Measurements from ENCODE around the gene SRSF9.

Gene SRSF9

GRCh38 chr12:120428597-120429229, 40.8 kb downstream of the SRSF9 start:
- no peak overlapping the region for H3K4me3 ChIP-seq (ENCODE audit: low read depth, low read length, poor library complexity, severe bottlenecking)
- no peaks in the 10 kb centered on the region for H4K20me1 ChIP-seq (ENCODE audit: insufficient read depth, low read length)
- no peaks in the 10 kb centered on the region for H3K36me3 ChIP-seq (ENCODE audit: insufficient read depth, low read length)
- H3K79me2 ChIP-seq (ENCODE audit: insufficient read depth, low read length) = no peaks in the 10 kb centered on the region
- no peak overlapping the region for H2AFZ ChIP-seq (ENCODE audit: low read length)
- H3K4me1 ChIP-seq (ENCODE audit: insufficient read depth, low read length, severe bottlenecking) = no peaks in the 10 kb centered on the region
- H3K9me3 ChIP-seq (ENCODE audit: low read length) = no peaks in the 10 kb centered on the region
- peaks cover 5% of the 10 kb centered on the region; the same call in 1 of the 2 replicates for H3K27me3 ChIP-seq (ENCODE audit: insufficient read depth, low read length)
- TF ChIP-seq, protein P1, sequence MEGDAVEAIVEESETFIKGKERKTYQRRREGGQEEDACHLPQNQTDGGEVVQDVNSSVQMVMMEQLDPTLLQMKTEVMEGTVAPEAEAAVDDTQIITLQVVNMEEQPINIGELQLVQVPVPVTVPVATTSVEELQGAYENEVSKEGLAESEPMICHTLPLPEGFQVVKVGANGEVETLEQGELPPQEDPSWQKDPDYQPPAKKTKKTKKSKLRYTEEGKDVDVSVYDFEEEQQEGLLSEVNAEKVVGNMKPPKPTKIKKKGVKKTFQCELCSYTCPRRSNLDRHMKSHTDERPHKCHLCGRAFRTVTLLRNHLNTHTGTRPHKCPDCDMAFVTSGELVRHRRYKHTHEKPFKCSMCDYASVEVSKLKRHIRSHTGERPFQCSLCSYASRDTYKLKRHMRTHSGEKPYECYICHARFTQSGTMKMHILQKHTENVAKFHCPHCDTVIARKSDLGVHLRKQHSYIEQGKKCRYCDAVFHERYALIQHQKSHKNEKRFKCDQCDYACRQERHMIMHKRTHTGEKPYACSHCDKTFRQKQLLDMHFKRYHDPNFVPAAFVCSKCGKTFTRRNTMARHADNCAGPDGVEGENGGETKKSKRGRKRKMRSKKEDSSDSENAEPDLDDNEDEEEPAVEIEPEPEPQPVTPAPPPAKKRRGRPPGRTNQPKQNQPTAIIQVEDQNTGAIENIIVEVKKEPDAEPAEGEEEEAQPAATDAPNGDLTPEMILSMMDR (IDR thresholded peaks at IDR 0.05; ENCODE audit: low read length) = no peak
- no peak for TF ChIP-seq EZH2 (IDR thresholded peaks at IDR 0.05; ENCODE audit: borderline replicate concordance, low read length)
- no peaks in the 10 kb centered on the region for H3K9me2 ChIP-seq (ENCODE audit: low read depth, low read length)
- H3F3A ChIP-seq (ENCODE audit: insufficient read depth, low read length) = no peaks in the 10 kb centered on the region
- no peak overlapping the region for H3K9ac ChIP-seq (ENCODE audit: low read length)
- H3K27ac ChIP-seq (ENCODE audit: low read depth, low read length, poor library complexity, severe bottlenecking) = no peak overlapping the region
- H3K4me2 ChIP-seq (ENCODE audit: low read length) = no peak overlapping the region

GRCh38 chr12:120425797-120426196, 43.8 kb downstream of the SRSF9 start:
- Histone ChIP-seq H4K20me1 (ENCODE audit: insufficient read depth, low read length) (no peaks in the 10 kb centered on the region), H3K27ac (ENCODE audit: low read depth, low read length, poor library complexity, severe bottlenecking) (no peak overlapping the region), H3K4me1 (ENCODE audit: insufficient read depth, low read length, severe bottlenecking) (no peaks in the 10 kb centered on the region), H3K79me2 (ENCODE audit: insufficient read depth, low read length) (no peaks in the 10 kb centered on the region), H3K4me3 (ENCODE audit: low read depth, low read length, poor library complexity, severe bottlenecking) (no peak overlapping the region), H3F3A (ENCODE audit: insufficient read depth, low read length) (no peaks in the 10 kb centered on the region), H3K36me3 (ENCODE audit: insufficient read depth, low read length) (no peaks in the 10 kb centered on the region), H2AFZ (ENCODE audit: low read length) (no peak overlapping the region), H3K9me2 (ENCODE audit: low read depth, low read length) (no peaks in the 10 kb centered on the region), H3K27me3 (ENCODE audit: insufficient read depth, low read length) (peaks cover 5% of the 10 kb centered on the region; the same call in 1 of the 2 replicates), H3K9me3 (ENCODE audit: low read length) (no peaks in the 10 kb centered on the region), H3K4me2 (ENCODE audit: low read length) (no peak overlapping the region), H3K9ac (ENCODE audit: low read length) (no peak overlapping the region)
- TF ChIP-seq EZH2 (IDR thresholded peaks at IDR 0.05; ENCODE audit: borderline replicate concordance, low read length) = no peak
- TF ChIP-seq, protein P1 (IDR thresholded peaks at IDR 0.05; ENCODE audit: low read length) = no peak

DNA sequence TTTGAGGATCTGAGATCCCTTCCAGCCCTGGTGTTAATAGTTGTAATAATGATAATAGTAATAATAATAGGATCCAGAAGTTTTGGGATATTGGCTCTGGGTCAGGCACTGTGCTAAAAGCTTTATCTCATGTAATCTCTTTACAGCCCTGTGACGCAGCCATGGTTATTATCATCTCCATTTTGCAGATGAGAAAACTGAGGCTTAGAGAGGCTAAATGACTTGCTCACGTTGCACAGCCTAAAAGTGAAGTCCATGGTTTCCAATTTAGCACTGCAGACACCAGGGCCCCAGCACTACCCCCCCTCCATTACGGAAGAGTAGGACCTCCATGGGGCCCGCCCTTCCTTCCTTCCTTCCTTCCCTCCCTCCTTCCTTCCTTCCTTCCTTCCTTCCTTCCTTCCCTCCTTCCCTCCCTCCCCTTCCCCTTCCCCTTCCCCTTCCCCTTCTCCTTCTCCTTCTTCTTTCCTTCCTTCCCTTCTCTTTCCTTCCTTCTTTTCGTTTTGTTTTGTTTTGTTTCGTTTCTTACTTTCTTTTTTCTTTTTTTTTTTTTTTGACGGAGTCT, 46.6 kb downstream of the SRSF9 start:
- Histone ChIP-seq H3K9me2 (ENCODE audit: low read depth, low read length) (no peaks in the 10 kb centered on the region), H3K9ac (ENCODE audit: low read length) (no peak overlapping the region), H3K79me2 (ENCODE audit: insufficient read depth, low read length) (no peaks in the 10 kb centered on the region), H3K9me3 (ENCODE audit: low read length) (no peaks in the 10 kb centered on the region), H3F3A (ENCODE audit: insufficient read depth, low read length) (no peaks in the 10 kb centered on the region), H3K27ac (ENCODE audit: low read depth, low read length, poor library complexity, severe bottlenecking) (no peak overlapping the region), H4K20me1 (ENCODE audit: insufficient read depth, low read length) (no peaks in the 10 kb centered on the region), H2AFZ (ENCODE audit: low read length) (no peak overlapping the region), H3K36me3 (ENCODE audit: insufficient read depth, low read length) (no peaks in the 10 kb centered on the region), H3K4me1 (ENCODE audit: insufficient read depth, low read length, severe bottlenecking) (no peaks in the 10 kb centered on the region), H3K4me2 (ENCODE audit: low read length) (no peak overlapping the region), H3K4me3 (ENCODE audit: low read depth, low read length, poor library complexity, severe bottlenecking) (no peak overlapping the region), H3K27me3 (ENCODE audit: insufficient read depth, low read length) (peaks cover 5% of the 10 kb centered on the region; the same call in 1 of the 2 replicates)
- TF ChIP-seq, protein P1 (IDR thresholded peaks at IDR 0.05; ENCODE audit: low read length) = no peak
- TF ChIP-seq EZH2 (IDR thresholded peaks at IDR 0.05; ENCODE audit: borderline replicate concordance, low read length) = no peak
